GM19328 (cell line): ENCODE measurements around the gene SDS.

Experiments used
- ATAC-seq: cut with Tn5 transposase; IDR thresholded peaks from one replicate; pipeline ENCODE4 v1.9.1; 2021; ENCODE audit warnings: mild to moderate bottlenecking, moderate library complexity; ENCODE audit not compliant: unreplicated experiment

Gene SDS

GRCh38 chr12:113400362-113400761, 3.3 kb downstream of the SDS start:
- ATAC-seq = no peak

DNA sequence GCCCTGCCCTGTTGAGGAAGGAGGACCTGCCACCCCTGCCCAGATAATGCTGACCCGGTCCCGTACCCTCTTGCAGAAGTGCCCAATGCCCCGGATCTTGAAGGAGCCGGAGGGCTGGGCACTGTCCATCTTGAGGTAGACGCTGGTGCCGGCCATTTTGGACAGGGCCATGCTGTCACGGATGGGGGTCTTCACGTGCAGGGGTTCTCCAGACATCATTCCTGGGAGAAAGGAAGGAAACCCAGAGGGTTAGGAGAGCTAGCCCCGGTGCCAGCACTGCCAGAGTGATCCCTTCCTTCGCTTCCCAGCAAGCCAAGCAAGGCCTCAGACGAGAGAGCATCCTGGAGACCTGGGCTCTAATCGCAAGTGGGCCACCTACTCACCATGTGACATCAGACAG, 4.2 kb downstream of the SDS start:
- no peak for ATAC-seq

- no peak for ATAC-seq
These were observed 5.1 kb downstream of the SDS start for GRCh38 chr12:113398346-113399290.

GRCh38 chr12:113397497-113398197, 6.0 kb downstream of the SDS start:
- ATAC-seq = no peak

DNA sequence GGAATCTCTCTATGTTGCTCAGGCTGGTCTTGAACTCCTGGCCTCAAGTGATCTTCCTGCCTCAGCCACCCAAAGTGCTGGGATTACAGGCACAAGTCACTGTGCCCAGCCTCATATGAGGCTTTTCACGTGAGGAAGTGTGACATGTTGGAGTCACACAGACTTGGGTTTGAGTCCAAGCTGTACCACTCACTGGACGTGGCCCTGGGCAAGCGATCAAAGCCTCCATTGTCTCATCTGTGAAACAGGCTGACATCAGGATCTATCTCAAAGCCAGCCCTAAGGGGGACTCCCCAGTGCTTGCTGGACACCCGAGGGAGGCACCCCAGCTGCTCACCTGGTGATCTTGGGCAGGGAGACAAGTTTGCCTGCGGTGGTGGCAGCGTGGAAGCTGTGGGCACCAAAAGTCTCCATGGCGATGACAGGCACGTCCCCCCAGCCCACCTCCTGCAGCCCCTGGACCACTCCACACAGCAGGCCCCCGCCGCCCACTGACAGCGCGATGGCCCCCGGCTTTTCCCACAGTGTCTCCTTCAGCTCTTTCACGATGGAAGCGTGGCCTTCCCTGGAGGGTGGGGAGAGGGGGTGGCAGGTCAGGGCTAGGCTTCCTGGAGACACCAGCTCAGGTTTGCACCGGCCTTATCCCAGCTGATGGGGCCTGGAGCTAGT, 6.7 kb downstream of the SDS start:
- ATAC-seq = no peak

GRCh38 chr12:113396200-113396599, 7.5 kb downstream of the SDS start:
- ATAC-seq = no peak

DNA sequence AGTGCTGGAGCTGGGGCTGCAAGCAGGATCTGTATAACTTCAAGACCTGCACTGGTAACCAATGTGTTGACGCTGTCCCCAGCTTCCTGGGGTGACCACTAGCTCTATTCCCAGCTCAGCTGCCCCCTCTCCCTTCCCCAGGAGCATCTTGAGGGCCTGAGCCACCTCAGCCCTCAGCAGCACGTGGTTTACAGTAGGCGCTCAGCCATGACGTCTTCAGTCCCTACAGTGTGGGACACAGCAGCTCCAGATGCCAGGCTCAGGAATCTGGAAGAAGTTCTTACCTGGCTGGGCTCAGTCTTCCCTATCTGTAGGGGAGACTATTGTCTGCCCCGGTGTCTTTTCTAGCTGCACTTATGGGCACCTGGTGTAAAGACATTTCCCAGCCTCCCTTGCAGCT, 8.6 kb downstream of the SDS start:
- ATAC-seq = no peak

DNA sequence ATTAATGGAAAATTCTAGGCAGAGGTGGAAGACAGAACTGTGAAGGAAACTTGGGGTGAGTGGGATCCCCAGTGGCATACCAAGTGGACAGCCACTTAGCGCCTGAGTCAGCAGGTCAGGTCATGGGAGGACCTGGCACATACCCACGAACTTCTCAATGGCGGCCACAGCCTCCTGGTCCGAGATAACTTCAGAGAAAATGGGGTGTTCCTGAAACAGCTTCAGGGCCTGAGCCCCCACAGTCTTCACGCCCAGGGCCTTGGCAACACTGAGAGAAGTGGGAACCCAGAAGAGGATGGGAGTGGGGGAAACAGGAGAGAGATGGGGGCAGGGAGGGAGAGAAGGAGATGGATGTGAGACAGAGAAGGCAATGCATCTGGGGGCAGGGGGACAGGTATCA, 9.9 kb downstream of the SDS start:
- ATAC-seq = no peak

GRCh38 chr12:113392988-113393579, 10.6 kb downstream of the SDS start:
- ATAC-seq = no peak

DNA sequence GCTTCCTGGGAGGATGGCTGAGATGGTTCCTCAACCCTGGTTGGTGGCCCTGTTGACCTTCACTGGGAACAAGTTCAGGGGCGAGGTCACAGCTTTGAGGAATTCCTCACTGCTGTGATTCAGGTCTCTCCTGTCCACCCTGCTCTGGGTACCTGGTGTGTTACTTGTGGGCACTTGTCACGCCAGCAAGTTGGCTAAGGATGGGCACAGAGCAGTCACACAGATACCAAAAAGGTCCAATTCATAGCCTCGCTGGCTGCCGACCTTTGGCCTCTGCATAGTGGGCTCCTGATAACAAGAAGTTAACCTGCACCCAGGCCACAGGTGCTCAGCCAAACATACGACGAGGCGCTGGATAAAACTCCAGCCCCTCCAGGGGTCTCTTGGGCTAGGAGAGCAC, 11.2 kb downstream of the SDS start:
- ATAC-seq = no peak

GRCh38 chr12:113391650-113392337, 11.9 kb downstream of the SDS start:
- ATAC-seq = no peak

DNA sequence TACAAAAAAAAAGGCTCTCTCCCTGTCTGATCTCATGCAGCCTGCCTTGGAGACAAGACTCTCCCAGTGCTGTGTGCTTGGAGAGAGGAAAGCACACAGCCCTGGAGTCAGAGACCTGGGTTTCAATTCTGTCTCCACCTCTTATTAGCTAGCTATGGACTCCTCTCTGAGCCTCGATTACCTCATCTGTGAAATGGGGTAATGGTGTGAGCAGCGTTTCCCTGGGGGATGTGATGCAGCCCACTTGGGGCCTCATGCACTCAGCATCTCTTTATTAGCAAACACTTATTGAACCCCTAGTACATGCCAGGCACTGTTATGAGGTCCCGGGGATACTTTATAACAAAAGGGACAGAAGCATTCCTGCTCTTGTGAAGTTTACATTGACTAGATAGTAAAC, 12.5 kb downstream of the SDS start:
- ATAC-seq = no peak

- no peak for ATAC-seq
These were observed 13.3 kb downstream of the SDS start for GRCh38 chr12:113390064-113391043.

- no peak for ATAC-seq
These were observed 15.3 kb downstream of the SDS start for GRCh38 chr12:113388351-113388750.

GRCh38 chr12:113387631-113388030, 16.1 kb downstream of the SDS start:
- no peak for ATAC-seq

DNA sequence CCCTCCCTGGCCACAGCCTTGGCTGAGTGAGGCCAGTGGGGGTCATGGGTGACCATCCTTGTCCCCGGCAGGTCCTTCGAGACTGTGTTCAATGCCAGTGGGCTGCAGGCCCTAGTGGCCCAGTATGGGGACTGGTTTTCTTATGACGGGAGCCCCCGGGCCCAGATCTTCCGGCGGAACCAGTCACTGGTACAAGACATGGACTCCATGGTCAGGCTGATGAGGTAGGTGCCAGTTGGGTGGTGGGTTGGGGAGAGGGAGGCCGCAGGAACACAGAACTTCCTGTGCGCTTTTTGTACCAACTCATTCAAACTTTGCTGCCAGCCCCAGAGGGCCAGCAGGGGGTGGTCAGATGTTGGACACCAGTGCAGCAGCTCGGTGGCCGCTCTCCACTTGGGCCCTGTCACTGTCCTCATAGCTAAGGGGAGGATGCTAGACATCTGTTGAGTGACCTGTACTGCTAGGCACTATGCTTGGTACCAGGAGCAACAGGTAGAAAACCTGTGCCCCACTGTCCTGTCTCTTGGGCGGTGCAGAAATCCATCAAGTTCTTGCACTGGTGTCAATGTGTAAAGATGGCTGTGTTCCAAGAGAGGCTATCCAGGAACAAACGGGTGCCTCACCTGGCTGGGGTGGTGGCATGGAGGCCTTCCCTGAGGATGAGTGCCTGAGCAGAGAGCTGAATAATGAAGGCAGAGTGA, 16.7 kb downstream of the SDS start:
- ATAC-seq = no peak

- no peak for ATAC-seq
These were observed 18.3 kb downstream of the SDS start for GRCh38 chr12:113385282-113385882.

DNA sequence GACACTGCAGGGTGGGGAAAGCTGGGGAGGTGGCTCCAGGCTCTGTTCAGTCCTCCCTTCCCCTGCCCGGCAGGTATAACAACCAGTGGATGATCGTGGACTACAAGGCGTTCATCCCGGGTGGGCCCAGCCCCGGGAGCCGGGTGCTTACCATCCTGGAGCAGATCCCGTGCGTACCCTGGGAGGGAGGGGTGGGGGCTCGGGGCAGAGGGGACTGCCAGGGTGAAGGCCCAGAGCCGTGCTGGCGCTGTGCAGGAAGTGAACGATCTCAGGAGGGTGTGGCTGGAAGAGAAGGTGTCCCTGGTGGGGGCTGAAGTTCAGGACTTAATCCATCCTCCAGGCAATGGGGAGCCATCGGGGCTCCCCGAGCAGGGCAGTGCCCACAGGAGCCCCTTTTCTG, 18.9 kb downstream of the SDS start:
- no peak for ATAC-seq
